SK-N-SH treated with all-trans-retinoic acid at 6 μM for 48 hours (cell line): ENCODE results near the gene PLVAP.

Source experiments
- ATAC-seq: fragments of 200-7000 bp; cut with Tn5 transposase; 3 replicates; pipeline ENCODE4 v1.9.1; 2020; ENCODE audit warnings: mild to moderate bottlenecking, moderate library complexity
- ARNTL ChIP-seq: fragments of 450-650 bp; formaldehyde crosslinking; IDR thresholded peaks from 2 replicates; pipeline ENCODE4 v1.5.0; 2020; ENCODE audit warnings: low read depth, mild to moderate bottlenecking, moderate library complexity, borderline replicate concordance
- BACH2 ChIP-seq: fragments of 250-450 bp; sonication (Bioruptor Pico); IDR thresholded peaks from 2 replicates; pipeline ENCODE4 v1.9.0; 2021; ENCODE audit warnings: mild to moderate bottlenecking, borderline replicate concordance
- CSDC2 ChIP-seq: fragments of 250-450 bp; sonication (Bioruptor Pico); IDR thresholded peaks from 2 replicates; pipeline ENCODE4 v1.5.0; 2020; ENCODE audit warnings: mild to moderate bottlenecking, moderate library complexity
- ESRRG ChIP-seq: fragments of 250-450 bp; sonication (Bioruptor Pico); IDR thresholded peaks from 2 replicates; pipeline ENCODE4 v1.6.1; 2021; ENCODE audit warnings: mild to moderate bottlenecking
- GLIS3 ChIP-seq: fragments of 250-450 bp; sonication (Bioruptor Pico); IDR thresholded peaks from 2 replicates; pipeline ENCODE4 v1.5.0; 2020; ENCODE audit warnings: mild to moderate bottlenecking, moderate library complexity
- ISL1 ChIP-seq: fragments of 250-450 bp; sonication (Bioruptor Pico); IDR thresholded peaks from 2 replicates; pipeline ENCODE4 v2.1.2; 2022; ENCODE audit warnings: mild to moderate bottlenecking, moderate library complexity
- OSR1 ChIP-seq: fragments of 250-450 bp; sonication (Bioruptor Pico); IDR thresholded peaks from 2 replicates; pipeline ENCODE4 v1.8.0; 2022; ENCODE audit warnings: moderate library complexity, mild to moderate bottlenecking, inconsistent platforms
- PPARA ChIP-seq: fragments of 250-450 bp; sonication (Bioruptor Pico); IDR thresholded peaks from 2 replicates; pipeline ENCODE4 v1.5.0; 2020; ENCODE audit warnings: mild to moderate bottlenecking, borderline replicate concordance
- RARB ChIP-seq: fragments of 250-450 bp; sonication (Bioruptor Pico); IDR thresholded peaks from 2 replicates; pipeline ENCODE4 v1.8.0; 2021; ENCODE audit warnings: mild to moderate bottlenecking, moderate library complexity
- TOX ChIP-seq: fragments of 250-450 bp; sonication (Bioruptor Pico); IDR thresholded peaks from 2 replicates; pipeline ENCODE4 v1.8.0; 2021; ENCODE audit warnings: mild to moderate bottlenecking, moderate library complexity, borderline replicate concordance
- ZC3H10 ChIP-seq: fragments of 250-450 bp; sonication (Bioruptor Pico); IDR thresholded peaks from 2 replicates; pipeline ENCODE4 v1.5.1; 2021; ENCODE audit warnings: mild to moderate bottlenecking, moderate library complexity
- ZFP3 ChIP-seq: fragments of 250-450 bp; sonication (Bioruptor Pico); IDR thresholded peaks from 2 replicates; pipeline ENCODE4 v1.5.0; 2020; ENCODE audit warnings: mild to moderate bottlenecking, moderate library complexity
- ZFP30 ChIP-seq: fragments of 450-650 bp; formaldehyde crosslinking; IDR thresholded peaks from 2 replicates; pipeline ENCODE4 v1.5.0; 2022; ENCODE audit warnings: mild to moderate bottlenecking, moderate library complexity
- ZNF565 ChIP-seq: fragments of 450-650 bp; formaldehyde crosslinking; conservative IDR thresholded peaks from 2 replicates; pipeline ENCODE4 v1.5.0; 2020; ENCODE audit warnings: low read depth, mild to moderate bottlenecking, moderate library complexity
- ZNF70 ChIP-seq: fragments of 450-650 bp; formaldehyde crosslinking; IDR thresholded peaks from 2 replicates; pipeline ENCODE4 v1.5.0; 2020; ENCODE audit warnings: mild to moderate bottlenecking, moderate library complexity
- ZNF8 ChIP-seq: fragments of 450-650 bp; formaldehyde crosslinking; IDR thresholded peaks from 2 replicates; pipeline ENCODE4 v1.5.0; 2020; ENCODE audit warnings: mild to moderate bottlenecking, moderate library complexity
- TF ChIP-seq, protein P1 (sequence below): fragments of 250-450 bp; sonication (Bioruptor Pico); IDR thresholded peaks from 2 replicates; pipeline ENCODE4 v1.5.1; 2021; ENCODE audit warnings: mild to moderate bottlenecking, moderate library complexity
- TF ChIP-seq, protein P2 (sequence below): fragments of 250-450 bp; sonication (Bioruptor Pico); IDR thresholded peaks from 2 replicates; pipeline ENCODE4 v1.8.0; 2021; ENCODE audit warnings: low read depth, mild to moderate bottlenecking, moderate library complexity, borderline replicate concordance
- TF ChIP-seq, protein P3 (sequence below): fragments of 250-450 bp; sonication (Bioruptor Pico); IDR thresholded peaks from 2 replicates; pipeline ENCODE4 v1.5.1; 2020; ENCODE audit warnings: low read depth, mild to moderate bottlenecking, moderate library complexity
- TF ChIP-seq, protein P4 (sequence below): fragments of 250-450 bp; sonication (Bioruptor Pico); IDR thresholded peaks from 2 replicates; pipeline ENCODE4 v1.8.0; 2020; ENCODE audit warnings: mild to moderate bottlenecking, moderate library complexity, borderline replicate concordance

PLVAP gene

DNA sequence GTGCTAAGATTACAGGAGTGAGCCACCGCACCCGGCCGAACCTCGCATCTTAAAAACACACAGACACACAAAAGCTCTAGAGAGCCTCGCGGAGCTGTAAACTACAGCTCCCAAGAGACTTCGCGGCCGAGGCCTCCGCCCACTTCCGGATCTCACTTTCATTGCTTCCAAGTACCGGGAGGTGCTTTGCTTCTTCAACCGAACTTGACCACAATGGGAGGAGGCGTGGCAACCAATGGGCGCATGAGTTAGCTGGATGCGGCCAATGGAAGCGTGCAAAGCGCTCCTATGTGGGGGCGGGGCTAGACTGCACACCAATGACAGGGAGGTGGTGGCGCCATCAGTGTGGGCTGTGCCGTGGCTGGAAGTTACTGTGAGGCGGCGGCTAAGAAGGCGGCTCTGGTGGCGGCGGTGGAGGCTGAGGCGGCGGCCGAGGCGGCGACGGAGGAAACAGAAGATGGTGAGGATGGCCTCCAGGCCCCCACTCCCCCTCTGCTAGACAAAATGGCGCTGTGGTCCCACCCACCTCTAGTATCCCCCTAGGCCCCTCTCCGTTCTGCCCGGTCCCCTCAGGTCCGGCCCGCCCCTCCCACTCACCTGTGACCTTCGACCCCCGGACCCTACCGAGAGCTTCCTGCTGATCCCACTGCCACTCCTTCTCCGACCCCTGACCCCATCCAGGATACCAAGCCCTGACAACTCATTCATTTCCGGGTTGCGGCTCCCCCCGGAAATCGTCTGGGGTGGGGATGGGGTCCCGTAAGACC lies 67.8 kb downstream of the PLVAP start, which contains the start of gene DDA1:
DDA1 (plus strand) TSS at position 366 of the 767 bp plus-strand sequence; CDS start at position 458, 92 bp downstream.
- ATAC-seq = peak; percentile 87
- TF ChIP-seq ISL1 (no peak), ZFP30 (CRISPR knock-in tag) (no peak), ZFP3 (CRISPR knock-in tag) (no peak), GLIS3 (CRISPR knock-in tag) (no peak), OSR1 (CRISPR knock-in tag) (no peak), ZNF565 (CRISPR knock-in tag) (no peak), ESRRG (CRISPR knock-in tag) (no peak), PPARA (CRISPR knock-in tag) (no peak), ARNTL (CRISPR knock-in tag) (no peak), TOX (CRISPR knock-in tag) (no peak), RARB (CRISPR knock-in tag) (no peak), BACH2 (CRISPR knock-in tag) (no peak), ZC3H10 (CRISPR knock-in tag) (no peak), ZNF70 (no peak)
- TF ChIP-seq, protein P1, sequence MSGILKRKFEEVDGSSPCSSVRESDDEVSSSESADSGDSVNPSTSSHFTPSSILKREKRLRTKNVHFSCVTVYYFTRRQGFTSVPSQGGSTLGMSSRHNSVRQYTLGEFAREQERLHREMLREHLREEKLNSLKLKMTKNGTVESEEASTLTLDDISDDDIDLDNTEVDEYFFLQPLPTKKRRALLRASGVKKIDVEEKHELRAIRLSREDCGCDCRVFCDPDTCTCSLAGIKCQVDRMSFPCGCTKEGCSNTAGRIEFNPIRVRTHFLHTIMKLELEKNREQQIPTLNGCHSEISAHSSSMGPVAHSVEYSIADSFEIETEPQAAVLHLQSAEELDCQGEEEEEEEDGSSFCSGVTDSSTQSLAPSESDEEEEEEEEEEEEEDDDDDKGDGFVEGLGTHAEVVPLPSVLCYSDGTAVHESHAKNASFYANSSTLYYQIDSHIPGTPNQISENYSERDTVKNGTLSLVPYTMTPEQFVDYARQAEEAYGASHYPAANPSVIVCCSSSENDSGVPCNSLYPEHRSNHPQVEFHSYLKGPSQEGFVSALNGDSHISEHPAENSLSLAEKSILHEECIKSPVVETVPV (CRISPR knock-in tag) = no peak
- TF ChIP-seq, protein P2, sequence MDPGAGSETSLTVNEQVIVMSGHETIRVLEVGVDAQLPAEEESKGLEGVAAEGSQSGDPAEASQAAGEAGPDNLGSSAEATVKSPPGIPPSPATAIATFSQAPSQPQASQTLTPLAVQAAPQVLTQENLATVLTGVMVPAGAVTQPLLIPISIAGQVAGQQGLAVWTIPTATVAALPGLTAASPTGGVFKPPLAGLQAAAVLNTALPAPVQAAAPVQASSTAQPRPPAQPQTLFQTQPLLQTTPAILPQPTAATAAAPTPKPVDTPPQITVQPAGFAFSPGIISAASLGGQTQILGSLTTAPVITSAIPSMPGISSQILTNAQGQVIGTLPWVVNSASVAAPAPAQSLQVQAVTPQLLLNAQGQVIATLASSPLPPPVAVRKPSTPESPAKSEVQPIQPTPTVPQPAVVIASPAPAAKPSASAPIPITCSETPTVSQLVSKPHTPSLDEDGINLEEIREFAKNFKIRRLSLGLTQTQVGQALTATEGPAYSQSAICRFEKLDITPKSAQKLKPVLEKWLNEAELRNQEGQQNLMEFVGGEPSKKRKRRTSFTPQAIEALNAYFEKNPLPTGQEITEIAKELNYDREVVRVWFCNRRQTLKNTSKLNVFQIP (CRISPR knock-in tag) = no peak
- TF ChIP-seq, protein P3, sequence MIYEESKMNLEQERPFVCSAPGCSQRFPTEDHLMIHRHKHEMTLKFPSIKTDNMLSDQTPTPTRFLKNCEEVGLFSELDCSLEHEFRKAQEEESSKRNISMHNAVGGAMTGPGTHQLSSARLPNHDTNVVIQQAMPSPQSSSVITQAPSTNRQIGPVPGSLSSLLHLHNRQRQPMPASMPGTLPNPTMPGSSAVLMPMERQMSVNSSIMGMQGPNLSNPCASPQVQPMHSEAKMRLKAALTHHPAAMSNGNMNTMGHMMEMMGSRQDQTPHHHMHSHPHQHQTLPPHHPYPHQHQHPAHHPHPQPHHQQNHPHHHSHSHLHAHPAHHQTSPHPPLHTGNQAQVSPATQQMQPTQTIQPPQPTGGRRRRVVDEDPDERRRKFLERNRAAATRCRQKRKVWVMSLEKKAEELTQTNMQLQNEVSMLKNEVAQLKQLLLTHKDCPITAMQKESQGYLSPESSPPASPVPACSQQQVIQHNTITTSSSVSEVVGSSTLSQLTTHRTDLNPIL (CRISPR knock-in tag) = no peak
- TF ChIP-seq, protein P4, sequence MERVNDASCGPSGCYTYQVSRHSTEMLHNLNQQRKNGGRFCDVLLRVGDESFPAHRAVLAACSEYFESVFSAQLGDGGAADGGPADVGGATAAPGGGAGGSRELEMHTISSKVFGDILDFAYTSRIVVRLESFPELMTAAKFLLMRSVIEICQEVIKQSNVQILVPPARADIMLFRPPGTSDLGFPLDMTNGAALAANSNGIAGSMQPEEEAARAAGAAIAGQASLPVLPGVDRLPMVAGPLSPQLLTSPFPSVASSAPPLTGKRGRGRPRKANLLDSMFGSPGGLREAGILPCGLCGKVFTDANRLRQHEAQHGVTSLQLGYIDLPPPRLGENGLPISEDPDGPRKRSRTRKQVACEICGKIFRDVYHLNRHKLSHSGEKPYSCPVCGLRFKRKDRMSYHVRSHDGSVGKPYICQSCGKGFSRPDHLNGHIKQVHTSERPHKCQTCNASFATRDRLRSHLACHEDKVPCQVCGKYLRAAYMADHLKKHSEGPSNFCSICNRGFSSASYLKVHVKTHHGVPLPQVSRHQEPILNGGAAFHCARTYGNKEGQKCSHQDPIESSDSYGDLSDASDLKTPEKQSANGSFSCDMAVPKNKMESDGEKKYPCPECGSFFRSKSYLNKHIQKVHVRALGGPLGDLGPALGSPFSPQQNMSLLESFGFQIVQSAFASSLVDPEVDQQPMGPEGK (CRISPR knock-in tag) = no peak

DNA sequence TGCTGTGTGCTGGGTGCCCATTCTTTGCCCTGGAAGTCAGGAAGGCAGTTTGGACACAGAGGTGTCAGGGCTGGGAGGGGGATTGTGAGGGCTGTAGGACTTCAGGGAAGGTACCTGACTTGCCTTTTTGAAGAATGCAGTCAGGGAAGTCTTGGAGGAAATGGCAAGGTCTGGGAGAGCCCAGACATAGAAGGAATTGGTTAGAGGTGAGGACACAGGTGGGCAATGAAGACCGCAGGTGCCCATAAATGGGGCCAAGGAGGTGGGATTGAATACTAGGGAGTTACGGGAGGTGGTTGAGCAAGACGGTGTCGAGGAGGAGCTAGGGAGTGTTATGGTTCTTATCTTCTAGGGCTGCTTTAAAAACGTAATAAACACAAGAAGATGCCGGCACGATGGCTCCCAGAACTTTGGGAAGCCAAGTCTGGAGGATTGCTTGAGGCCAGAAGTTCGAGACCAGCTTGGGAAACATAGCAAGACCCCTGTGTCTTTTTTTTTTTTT lies 69.2 kb downstream of the PLVAP start:
- TF ChIP-seq, protein P4 (CRISPR knock-in tag) = no peak
- TF ChIP-seq, protein P3 (CRISPR knock-in tag) = no peak
- TF ChIP-seq CSDC2 (CRISPR knock-in tag) (no peak), RARB (CRISPR knock-in tag) (no peak), ZNF8 (CRISPR knock-in tag) (no peak), ZC3H10 (CRISPR knock-in tag) (no peak), OSR1 (CRISPR knock-in tag) (no peak), GLIS3 (CRISPR knock-in tag) (no peak)
- TF ChIP-seq, protein P2 (CRISPR knock-in tag) = no peak
- TF ChIP-seq, all 23 proteins: peak for 0
- no peak for ATAC-seq
